Right lung (tissue), 5 donors: ENCODE measurements around the gene LDB2. TPM values are rescaled to one million over a fixed set of nuclear protein-coding genes. Genes with fewer than 3 reads are reported as not detected.

Experiments
- DNase-seq, 2 donors: peaks; one replicate each; pipeline ENCODE4 v3.0.0-alpha.2; 2013
- polyA plus RNA-seq, 5 donors: library from polyadenylated mRNA; unstranded; fragments of 120-200 nt; gene quantifications; one replicate each; pipeline versions ENCODE4 v1.2.1 to v1.2.3, GENCODE V29; 2013; ENCODE audit warnings: inconsistent platforms in 1 of 5, low replicate concordance in 1 of 5; ENCODE audit not compliant: insufficient read length in 5 of 5, insufficient read depth in 1 of 5

Gene LDB2
- polyA plus RNA-seq, 5 donors = 72.5 to 102 (median 87.9) TPM

- DNase-seq = no peak
These were observed 405.6 kb downstream of the LDB2 start for GRCh38 chr4:16492872-16493271.

GRCh38 chr4:16489226-16489625 is 409.2 kb downstream of the LDB2 start:
- DNase-seq = no peak

- DNase-seq = no peak
These were observed 410.4 kb downstream of the LDB2 start for GRCh38 chr4:16488084-16488483.

GRCh38 chr4:16484711-16485110 is 413.7 kb downstream of the LDB2 start:
- DNase-seq = no peak

- no peak for DNase-seq
These were observed 414.9 kb downstream of the LDB2 start for GRCh38 chr4:16483540-16483939.

- peak in 1 of 2 donors; percentile 13 for DNase-seq
These were observed 418.4 kb downstream of the LDB2 start for GRCh38 chr4:16480011-16480410.

GRCh38 chr4:16472537-16472936 is 425.9 kb downstream of the LDB2 start:
- no peak for DNase-seq

GRCh38 chr4:16467061-16467460 is 431.4 kb downstream of the LDB2 start:
- no peak for DNase-seq

- no peak for DNase-seq
These were observed 431.9 kb downstream of the LDB2 start for GRCh38 chr4:16466581-16466980.

- no peak for DNase-seq
These were observed 433.8 kb downstream of the LDB2 start for GRCh38 chr4:16464651-16465050.

GRCh38 chr4:16462656-16463055 is 435.8 kb downstream of the LDB2 start:
- no peak for DNase-seq

- DNase-seq = no peak
These were observed 437.1 kb downstream of the LDB2 start for GRCh38 chr4:16461362-16461761.

- no peak for DNase-seq
These were observed 440.5 kb downstream of the LDB2 start for GRCh38 chr4:16457944-16458343.
